HG03280 (cell line): Measurements from ENCODE around the gene TUFT1.
"Not testable (repeated sequence)": the region's sequence is repeated elsewhere in the genome, so short reads cannot be mapped to it uniquely, and the experiment has no call there.

Source experiments
- ATAC-seq: cut with Tn5 transposase; IDR thresholded peaks from one replicate; pipeline ENCODE4 v1.9.1; 2021; ENCODE audit warnings: mild to moderate bottlenecking, moderate library complexity; ENCODE audit not compliant: unreplicated experiment

Gene TUFT1

GRCh38 chr1:151512326-151512725 lies 27.8 kb upstream of the TUFT1 start:
- no peak for ATAC-seq

GRCh38 chr1:151512801-151513625 lies 27.1 kb upstream of the TUFT1 start:
- no peak for ATAC-seq

- ATAC-seq = no peak
Observed at GRCh38 chr1:151513626-151514121, 26.4 kb upstream of the TUFT1 start.

GRCh38 chr1:151514366-151514765 lies 25.7 kb upstream of the TUFT1 start:
- no peak for ATAC-seq

- ATAC-seq = no peak
Observed at GRCh38 chr1:151515265-151515664, 24.8 kb upstream of the TUFT1 start.

GRCh38 chr1:151516031-151516511 lies 24.0 kb upstream of the TUFT1 start:
- no peak for ATAC-seq

- no peak for ATAC-seq
Observed at GRCh38 chr1:151518431-151518830, 21.7 kb upstream of the TUFT1 start.

- ATAC-seq = no peak
Observed at GRCh38 chr1:151518936-151519335, 21.2 kb upstream of the TUFT1 start.

- ATAC-seq = no peak
Observed at GRCh38 chr1:151519667-151520066, 20.4 kb upstream of the TUFT1 start.

GRCh38 chr1:151520359-151520758 lies 19.8 kb upstream of the TUFT1 start:
- ATAC-seq = no peak

GRCh38 chr1:151522427-151522826 lies 17.7 kb upstream of the TUFT1 start:
- not testable (repeated sequence) for ATAC-seq

- ATAC-seq = no peak
Observed at GRCh38 chr1:151523326-151523725, 16.8 kb upstream of the TUFT1 start.

- ATAC-seq = no peak
Observed at GRCh38 chr1:151524736-151525135, 15.4 kb upstream of the TUFT1 start.

- no peak for ATAC-seq
Observed at GRCh38 chr1:151526735-151527525, 13.2 kb upstream of the TUFT1 start.

- no peak for ATAC-seq
Observed at GRCh38 chr1:151529211-151529702, 10.9 kb upstream of the TUFT1 start.

GRCh38 chr1:151529781-151530180 lies 10.3 kb upstream of the TUFT1 start:
- ATAC-seq = no peak

- ATAC-seq = no peak
Observed at GRCh38 chr1:151530461-151530860, 9.6 kb upstream of the TUFT1 start.

- ATAC-seq = no peak
Observed at GRCh38 chr1:151533870-151534269, 6.2 kb upstream of the TUFT1 start.

GRCh38 chr1:151534662-151535278 lies 5.3 kb upstream of the TUFT1 start:
- no peak for ATAC-seq

GRCh38 chr1:151535326-151536271 lies 4.5 kb upstream of the TUFT1 start:
- no peak for ATAC-seq
